NCI-H748 (cell line): ENCODE results near the gene DENND2C.
"Not testable (repeated sequence)": the region's sequence is repeated elsewhere in the genome, so short reads cannot be mapped to it uniquely, and the experiment has no call there.

ENCODE experiments used
- DNase-seq: peaks from one replicate; lab custom pipeline; 2025; ENCODE audit not compliant: unreplicated experiment; lab: John Stamatoyannopoulos, UW

DENND2C gene

DNA sequence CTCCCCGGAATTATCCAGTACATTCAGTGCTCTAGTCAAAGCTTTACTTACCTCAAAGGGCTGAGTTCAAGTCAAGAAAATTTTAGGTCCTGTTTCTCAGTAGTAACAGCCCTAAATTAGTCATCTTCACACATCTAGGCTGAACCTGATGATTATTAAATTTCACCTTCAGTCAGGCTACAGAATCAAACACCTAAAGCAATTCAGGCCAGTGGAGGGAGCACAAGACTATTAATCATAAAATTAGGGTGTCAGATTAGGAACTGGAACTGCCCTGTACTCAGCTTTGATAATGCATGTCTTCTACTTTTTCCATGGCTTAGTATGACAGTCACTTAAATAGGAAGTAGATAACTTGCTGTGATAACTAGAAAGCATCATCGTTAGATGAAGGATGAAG lies 60.0 kb downstream of the DENND2C start:
- no peak for DNase-seq

DNA sequence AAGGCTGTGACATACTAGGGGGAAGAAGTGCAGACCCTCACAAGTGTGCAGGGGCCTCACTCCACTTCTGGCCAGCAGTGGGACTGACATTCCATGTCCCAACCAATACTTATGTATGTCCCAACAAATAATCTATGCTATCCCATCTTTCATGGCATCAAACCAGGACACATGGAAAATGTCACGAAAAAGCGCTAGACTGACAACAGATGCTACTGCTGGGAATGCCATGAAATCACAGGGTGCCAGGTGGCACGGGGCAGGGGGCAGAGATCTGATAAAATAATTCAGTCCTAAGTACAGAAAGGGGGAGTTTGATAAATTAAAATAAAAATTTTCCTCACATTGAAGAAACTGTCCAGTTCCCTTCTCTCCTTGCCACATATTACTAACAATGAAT lies 60.8 kb downstream of the DENND2C start:
- no peak for DNase-seq

DNA sequence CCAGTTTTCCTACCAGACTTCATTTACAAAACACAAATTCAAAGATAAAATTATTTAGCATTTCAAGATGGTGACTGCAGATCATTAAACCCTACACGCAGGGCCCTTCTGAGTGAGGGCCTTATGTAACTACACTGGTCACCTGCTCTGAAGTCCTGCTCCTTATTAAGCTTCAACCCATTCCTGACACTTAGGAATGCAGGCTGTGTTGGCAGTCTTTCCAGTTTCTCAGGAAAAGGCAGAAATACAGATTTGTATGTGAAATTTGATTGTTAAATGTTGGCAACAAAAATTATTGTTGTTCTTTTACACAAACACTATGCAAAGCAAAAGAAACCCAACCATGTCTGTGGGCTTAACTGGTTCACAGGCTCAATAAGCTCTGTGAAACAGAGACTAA lies 62.6 kb downstream of the DENND2C start:
- no peak for DNase-seq

DNA sequence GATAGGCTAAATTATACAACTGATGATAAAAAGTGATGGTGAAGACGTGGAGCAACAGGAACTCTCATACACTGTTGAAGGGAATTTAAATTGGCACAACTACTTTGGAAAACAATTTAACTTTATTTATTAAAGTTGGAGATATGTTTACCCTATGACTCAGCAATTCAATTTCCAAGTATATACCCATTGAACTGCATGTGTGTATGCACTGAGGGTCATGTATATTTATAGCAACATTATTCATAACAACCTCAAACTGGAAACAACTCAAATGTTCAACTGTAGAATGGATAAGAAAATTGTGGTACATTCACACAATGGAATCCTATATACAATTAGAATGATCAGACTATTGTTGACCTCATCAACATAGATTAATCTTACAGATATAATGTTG lies 71.9 kb downstream of the DENND2C start:
- no peak for DNase-seq

DNA sequence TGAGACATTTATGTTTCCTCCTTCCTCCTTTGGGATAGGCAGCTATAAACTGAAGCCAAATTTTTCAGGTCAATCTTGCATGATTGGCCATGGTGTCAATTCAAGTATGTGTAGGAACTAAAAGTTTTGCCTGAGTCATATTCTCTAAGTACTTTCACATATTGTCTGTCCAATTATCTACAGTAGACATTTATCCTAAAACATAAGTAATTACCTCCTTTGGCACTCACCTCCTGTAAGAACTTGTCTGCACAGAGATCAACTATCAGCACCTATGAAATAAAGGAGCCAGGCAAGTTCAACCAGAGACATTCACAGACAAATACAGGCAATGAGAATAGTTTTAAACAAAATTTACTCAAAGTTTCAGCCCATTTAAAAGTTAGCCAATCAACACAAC lies 74.2 kb downstream of the DENND2C start:
- no peak for DNase-seq

DNA sequence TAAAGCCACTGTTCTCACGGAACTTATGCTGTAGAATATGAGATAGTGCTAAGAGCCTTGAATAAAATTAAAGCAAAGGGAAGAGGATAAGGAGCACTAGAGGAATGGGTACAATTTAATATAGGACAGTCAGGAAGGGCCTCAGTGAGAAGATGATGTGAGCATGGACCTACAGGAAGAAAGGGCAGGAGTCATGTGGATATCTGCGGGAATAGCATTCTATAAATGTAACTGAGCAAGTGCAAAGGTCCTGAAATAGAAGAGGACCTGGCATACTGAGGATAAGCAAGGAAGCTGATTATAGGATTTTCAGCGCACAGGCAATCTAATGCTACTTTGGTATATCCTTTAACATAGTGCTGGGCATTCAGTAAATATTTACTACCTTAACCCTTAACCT lies 75.8 kb downstream of the DENND2C start:
- no peak for DNase-seq

DNA sequence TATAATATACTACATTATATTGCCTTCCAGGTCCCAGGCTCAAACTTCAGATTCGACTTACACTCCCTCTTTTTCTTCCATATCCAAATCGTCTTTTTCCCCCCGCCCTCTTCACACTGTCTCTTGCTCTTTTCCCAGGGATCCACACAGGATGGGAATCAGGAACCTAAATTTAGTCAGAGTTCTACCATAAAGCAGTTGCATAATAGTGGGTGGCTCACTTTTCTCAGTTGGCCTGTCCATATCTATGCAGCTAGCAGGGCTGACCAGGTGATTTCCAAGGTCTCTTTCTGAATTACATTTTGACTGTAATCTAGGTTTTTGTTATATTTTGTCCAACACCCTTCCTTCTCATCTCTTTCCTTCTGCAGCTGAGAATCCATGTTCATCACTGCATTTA lies 80.7 kb downstream of the DENND2C start:
- no peak for DNase-seq

DNA sequence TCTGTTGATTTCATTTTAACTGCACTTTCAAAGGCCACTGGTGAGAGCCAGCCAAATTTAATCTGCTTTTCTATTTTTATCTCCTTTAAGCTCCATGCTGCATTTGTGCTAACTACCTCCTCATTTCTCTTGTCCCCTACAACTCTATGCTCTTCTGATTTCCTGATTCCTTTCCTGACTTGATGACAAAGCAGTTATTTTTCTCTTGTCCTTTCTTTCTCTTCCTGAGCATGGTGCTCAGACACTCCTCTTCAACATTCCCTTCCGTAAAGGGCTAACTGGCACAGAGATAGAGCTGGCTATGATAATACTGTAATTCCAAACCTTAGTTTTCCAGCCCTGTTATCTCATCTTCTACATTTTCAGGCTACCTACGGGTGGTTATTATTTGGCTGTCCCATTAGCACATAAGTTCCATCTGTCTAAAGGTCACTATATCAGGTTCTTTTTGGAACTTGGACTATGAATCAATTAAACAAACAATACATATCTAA lies 81.6 kb downstream of the DENND2C start:
- DNase-seq: no peak

DNA sequence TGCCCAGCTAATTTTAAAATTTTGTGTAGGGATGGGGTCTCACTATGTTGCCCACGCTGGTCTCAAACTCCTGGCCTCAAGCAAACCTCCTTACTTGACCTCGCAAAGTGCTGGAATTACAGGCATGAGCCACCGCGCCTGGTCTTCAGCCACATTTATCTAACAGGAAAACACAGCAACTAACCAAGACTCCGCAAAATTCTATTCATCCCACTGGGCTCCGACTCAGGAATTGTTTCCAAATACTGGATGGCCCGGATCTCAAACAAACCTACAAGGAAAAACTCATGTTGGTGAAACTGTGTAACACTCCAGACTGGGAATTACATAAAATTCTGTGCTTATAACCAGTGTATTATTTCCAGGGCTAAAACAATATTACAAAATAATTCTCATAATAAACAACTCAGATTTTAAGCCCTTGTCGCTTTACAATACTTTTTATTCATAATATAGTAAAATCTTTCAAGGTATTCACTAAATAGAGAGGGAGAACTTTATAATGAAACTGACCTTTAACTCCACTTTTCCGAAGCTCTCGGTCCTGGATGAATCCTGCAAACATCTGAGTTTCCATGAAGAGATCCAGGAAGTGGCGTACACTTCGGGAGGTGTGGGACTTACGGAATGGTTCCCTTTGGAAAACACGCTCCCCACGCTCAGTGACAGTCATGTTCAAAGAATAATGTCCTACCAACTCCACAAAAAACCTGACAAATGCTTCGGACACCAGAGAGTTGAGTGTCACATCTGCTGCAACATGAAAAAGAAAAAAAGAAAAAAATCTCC lies 82.5 kb downstream of the DENND2C start:
- DNase-seq: no peak

DNA sequence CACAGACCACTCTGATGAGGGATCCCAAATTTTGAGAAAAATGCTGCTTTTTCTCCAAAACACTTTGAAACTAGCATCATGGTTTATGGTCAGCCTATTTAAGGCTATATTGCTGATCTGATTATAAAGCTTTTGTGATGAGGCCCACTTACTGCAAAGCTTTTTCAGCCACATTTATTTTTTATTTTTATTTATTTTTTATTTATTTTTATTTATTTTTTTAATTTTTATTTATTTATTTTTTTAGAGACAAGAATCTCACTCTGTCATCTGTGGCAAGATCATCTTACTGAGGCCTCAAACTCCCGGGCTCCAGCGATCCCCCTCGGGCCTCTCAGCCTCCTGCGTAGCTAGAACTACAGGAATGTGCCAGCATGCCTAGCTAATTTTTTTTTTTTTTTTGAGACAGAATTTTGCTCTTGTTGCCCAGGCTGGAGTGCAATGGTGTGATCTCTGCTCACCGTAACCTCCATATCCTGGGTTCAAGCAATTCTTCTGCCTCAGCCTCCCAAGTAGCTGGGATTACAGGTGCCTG lies 83.3 kb downstream of the DENND2C start:
- no peak for DNase-seq

DNA sequence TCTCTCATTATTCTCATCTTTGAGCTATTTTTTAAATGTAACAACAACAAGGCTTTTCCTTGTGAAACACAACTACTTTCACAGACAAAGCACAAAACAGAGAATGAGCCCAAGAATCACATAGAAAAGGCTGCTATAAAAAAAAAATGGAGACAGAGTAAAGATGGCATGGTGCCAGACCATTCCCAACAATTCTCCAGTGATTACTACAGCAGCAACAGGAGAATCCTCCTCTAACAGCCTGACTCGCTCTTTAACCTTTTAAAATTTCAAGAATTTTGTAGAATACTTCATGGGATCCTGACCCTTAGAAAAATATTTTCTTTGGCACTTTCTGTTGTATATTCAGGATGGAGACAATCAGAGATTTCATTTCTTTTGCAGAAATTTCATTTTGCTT lies 84.6 kb downstream of the DENND2C start:
- no peak for DNase-seq

DNA sequence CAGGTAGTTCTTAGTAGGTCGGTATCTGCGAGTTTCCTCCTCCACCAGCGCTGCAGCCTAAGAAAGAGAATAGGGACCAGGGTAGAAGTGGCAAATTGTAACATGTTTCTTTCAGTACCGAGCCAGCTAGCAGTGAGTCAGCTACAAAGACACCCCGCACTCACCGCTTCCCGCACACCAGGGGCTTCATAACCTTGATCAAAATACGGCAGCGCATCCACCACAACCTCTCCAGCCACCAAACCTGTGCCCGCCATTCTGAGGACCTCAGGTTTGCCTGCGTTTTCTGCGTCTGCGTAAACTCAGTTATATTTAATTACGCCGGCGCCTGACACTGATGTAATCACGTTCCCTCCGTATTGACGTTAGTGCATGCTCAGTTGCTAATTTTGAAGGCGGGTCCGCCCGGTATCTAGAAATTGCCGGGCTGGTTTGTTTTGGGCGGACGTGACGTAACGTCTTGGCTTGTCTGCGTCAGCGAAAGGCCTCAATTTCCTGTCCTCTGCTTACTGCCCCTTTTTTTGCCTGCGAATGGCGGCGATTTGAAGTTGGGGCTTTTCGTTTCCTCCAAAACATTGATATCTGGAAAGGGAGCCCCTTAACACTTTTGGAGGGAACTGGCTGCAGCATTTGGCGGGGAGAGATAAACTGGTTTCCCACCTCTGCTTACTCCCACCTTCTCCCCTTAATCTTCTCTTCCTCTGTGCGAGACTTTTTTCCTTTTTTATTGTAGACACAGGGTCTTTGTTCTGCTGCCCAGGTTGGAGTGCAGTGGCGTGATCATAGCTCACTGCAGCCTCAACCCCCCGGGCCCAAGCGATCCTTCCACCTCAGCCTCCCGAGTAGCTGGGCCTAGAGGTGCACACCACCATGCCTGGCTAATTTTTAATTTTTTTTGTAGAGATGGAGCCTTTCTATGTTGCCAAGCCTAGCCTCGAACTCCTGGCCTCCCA lies 88.2 kb downstream of the DENND2C start, which contains the start of gene BCAS2:
Gene BCAS2, minus strand, starts transcription at position 281 of the 953 bp plus-strand sequence. Its CDS starts 24 bp downstream, at position 257.
- DNase-seq: peak; percentile 99

DNA sequence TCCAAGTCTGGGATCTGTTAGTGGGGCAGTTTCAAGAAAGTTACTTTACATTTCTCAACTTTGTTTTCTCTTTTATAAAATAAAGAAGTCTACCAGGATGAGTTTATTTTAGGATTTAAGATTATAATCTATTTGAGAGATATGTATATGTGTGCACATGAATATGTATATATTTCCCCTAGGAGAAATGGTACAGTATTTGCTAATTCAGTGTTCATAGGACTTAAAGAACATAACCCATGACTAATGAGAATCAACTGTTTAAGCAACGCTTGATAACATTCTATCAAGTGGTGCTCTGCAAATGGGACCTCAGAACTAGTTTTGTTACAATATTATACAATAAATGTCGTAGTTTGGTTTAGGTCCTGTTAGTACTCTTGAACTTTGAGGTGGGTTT lies 95.5 kb downstream of the DENND2C start:
- no peak for DNase-seq

DNA sequence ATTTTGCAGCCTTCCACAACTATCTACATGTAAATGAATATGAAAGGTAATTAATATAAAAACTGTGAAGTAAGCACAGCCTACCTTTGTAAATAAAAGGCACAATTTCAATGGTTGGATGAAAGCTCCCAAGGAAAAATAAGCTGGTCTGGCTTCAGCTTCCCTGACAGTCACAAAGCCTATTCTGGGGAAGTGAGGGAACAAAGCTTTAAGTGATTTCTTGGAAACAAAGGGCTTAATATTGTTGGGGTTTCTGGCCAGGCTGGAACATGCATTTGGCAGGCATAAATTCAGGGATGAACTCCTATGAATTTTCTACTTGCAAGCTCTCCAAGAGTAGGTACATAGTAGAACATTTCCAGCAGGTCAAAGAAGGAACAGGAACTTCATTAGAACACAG lies 105.7 kb downstream of the DENND2C start:
- no peak for DNase-seq

DNA sequence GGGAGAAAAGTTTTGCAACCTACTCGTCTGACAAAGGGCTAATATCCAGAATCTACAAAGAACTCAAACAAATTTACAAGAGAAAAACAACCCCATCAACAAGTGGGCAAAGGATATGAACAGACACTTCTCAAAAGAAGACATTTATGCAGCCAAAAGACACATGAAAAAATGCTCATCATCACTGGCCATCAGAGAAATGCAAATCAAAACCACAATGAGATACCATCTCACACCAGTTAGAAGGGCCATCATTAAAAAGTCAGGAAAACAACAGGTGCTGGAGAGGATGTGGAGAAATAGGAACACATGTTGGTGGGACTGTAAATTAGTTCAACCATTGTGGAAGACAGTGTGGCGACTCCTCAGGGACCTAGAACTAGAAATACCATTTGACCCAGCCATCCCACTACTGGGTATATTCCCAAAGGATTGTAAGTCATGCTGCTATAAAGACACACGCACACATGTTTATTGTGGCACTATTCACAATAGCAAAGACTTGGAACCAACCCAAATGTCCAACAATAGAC lies 106.8 kb downstream of the DENND2C start:
- DNase-seq: not testable (repeated sequence)

DNA sequence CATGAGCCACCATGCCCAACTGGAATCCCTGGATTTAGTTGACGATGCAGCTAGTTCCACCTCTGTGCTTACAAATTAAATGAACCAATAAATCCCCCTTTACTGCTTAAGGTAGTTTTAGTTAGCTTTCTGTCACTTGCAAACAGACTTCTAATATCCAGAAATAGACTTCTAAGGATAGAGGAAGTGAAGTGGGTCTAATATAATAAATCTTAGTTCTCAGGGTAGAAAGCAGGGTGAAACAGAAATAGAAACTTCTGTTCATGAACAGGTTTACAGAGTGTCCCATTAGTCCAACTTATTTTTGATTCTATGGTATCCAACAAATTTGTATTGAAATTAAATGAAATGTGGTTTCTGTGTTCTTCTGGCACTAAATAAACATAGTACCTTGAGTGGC lies 108.5 kb downstream of the DENND2C start:
- DNase-seq: no peak

DNA sequence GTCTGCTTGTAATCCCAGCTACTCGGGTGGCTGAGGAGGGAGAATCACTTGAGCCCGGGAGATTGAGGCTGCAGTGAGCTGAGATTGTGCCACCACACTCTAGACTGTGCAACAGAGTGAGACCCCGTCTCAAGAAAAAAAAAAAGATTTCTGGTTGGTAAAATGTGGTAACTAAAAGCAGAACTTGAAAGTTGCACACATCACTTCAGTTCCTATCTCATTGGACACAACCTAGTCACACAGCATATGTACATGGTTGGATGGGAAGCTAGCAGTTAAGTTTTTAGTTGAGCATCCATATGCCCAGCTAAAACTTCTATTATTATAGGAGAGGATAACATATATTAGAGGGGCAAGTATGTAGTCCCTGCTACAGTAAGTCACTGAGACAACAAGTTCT lies 110.5 kb downstream of the DENND2C start:
- DNase-seq: no peak

DNA sequence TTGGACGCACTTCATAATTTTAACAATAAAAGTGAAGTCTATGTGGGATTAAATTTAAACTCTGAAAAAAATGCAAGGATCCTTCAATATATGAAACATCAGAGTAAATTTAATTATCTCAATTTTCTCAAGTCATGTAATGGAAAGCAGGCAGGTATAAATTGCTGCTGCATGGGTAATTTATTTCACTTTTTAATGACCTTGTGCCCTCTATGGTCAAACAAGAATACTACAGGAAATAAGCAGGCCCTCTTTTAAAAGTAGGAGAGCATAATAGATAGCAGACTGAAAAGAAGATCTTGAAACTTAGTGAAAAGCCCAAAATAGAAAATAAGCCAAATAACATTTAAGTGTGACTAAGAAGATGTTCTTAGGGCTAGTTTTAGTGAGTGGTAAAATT lies 111.3 kb downstream of the DENND2C start:
- peak; percentile 11 for DNase-seq

DNA sequence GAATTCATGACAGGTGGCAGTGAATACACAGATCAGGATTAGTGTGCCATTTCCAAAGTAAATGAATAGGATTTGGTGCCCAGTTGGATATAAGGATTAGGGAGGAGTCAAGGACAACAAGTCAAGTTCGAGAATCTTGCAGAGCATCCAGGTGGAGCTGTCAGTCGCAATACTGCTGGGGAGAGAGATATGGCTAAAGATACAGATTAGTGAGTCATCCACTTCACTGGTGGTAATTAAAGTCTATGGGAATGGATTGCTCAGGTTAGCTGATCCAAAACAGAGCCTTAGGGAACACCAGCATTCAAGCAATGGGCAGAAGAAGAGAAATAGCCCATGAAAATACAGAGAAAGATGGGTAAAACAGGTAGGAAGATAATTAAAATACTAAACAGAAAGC lies 115.3 kb downstream of the DENND2C start:
- DNase-seq: no peak

DNA sequence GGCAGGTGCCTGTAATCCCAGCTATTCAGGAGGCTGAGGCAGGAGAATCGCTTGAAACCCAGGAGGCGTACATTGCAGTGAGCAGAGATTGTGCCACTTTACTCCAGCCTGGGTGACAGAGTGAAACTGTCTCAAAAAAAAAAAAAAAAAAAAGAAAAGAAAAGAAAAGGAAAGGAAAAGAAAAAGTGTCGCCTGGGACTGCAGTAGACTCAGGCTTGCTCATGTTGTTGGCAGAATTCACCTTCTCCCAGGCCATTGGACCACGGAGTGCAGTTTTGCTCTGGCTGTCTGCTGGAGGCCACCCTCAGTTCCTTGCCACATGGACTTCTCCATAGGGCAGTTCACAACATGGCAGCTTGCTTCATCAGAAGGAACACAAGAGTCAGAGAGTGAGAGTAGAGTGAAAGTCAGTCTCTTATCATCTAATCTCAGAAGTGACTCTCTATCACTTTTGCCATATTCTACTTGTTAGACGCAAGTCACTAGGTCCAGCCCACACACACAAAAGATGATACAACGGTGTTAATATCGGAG lies 117.7 kb downstream of the DENND2C start:
- DNase-seq: no peak

DNA sequence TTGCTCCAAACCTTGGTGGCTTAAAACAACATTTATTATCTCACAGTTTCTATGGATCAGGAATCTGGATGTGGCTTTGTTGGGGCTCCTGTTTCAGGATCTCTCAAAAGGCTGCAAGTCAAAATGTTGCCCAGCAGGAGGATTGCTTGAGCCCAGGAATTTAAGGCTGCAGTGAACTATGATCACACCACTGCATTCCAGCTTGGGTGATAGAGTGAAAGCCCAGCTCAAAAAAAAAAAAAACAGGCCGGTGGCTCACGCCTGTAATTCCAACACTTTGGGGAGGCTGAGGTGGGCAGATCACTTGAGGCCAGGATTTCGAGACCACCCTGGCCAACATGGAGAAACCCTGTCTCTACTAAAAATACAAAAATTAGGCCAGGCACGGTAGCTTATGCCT lies 118.4 kb downstream of the DENND2C start:
- DNase-seq: no peak
